Measurements from ENCODE around the gene CSMD2. TPM values are rescaled to one million over a fixed set of nuclear protein-coding genes. Genes with fewer than 3 reads are reported as not detected.
A peak's percentile ranks its signal among the peaks of the same experiment; 100 is the strongest.

CSMD2 gene
- total RNA-seq, 2 donors from 2014 or later = 0.62 to 2.8 TPM

DNA sequence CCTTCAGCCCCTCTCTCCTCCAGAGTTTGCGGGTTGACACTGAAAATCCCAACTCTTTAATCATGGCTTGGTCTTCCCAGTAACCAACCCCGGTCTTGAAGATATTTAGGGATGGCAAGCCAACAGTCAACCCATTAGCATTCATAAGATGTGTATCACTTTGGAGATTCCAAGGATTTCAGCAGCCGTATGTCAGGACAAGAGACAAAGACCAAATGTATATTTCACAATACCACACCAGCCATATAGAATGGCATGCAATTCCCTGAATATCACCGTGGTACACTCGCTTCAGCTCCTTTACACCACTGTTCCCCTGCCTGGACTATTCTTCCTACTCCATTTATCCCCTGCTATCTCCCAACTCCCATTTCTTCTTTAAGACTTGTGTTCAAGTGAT, 109.2 kb downstream of the CSMD2 start:
- H3K36me3 ChIP-seq (ENCODE audit: control insufficient read depth, insufficient read depth, low read length) = no peaks in the 10 kb centered on the region
- TF ChIP-seq CTCF (conservative IDR thresholded peaks at IDR 0.05) = no peak
- H3K27ac Mint-ChIP-seq = no peak overlapping the region

GRCh38 chr1:34054920-34055319, 110.1 kb downstream of the CSMD2 start:
- H3K4me1 Mint-ChIP-seq = peaks cover 25% of the 10 kb centered on the region
- peak overlapping the region; percentile 6 for H3K27ac Mint-ChIP-seq
- Histone ChIP-seq H3K9me3 (ENCODE audit: control insufficient read depth, low read length) (peaks cover 6% of the 10 kb centered on the region), H3K9ac (ENCODE audit: extremely low read depth, low read length, poor library complexity, severe bottlenecking) (no peak overlapping the region), H3K27ac (ENCODE audit: low read depth, low read length) (no peak overlapping the region), H3K36me3 (ENCODE audit: control insufficient read depth, insufficient read depth, low read length) (no peaks in the 10 kb centered on the region), H3K27me3 (ENCODE audit: control insufficient read depth, insufficient read depth, low read length, poor library complexity, severe bottlenecking) (peaks cover 5% of the 10 kb centered on the region), H3K4me1 (ENCODE audit: control insufficient read depth, insufficient read depth, low read length) (no peaks in the 10 kb centered on the region), H3K4me3 (ENCODE audit: low read length) (no peak overlapping the region)
- TF ChIP-seq CTCF (conservative IDR thresholded peaks at IDR 0.05) = no peak
- WGBS, 2 experiments (ENCODE audit: insufficient coverage in 1 of 2, insufficient read length in 1 of 2) = 91% methylated on average over 1 of the region's 1 CpG; no CpG with 5 or more reads in 1 of the 2 experiments
- DNase-seq = no peak
- no peaks in the 10 kb centered on the region for H3K27me3 Mint-ChIP-seq (ENCODE audit: insufficient read depth)
- peaks cover 2% of the 10 kb centered on the region for H3K36me3 Mint-ChIP-seq (ENCODE audit: low read depth)
- H3K9me3 Mint-ChIP-seq = peaks cover 2% of the 10 kb centered on the region
- H3K4me3 Mint-ChIP-seq = peak overlapping the region; percentile 2

More for the DNA sequence above, 109.2 kb downstream of the CSMD2 start:
- Histone ChIP-seq H3K4me1 (ENCODE audit: control insufficient read depth, insufficient read depth, low read length) (no peaks in the 10 kb centered on the region), H3K9me3 (ENCODE audit: control insufficient read depth, low read length) (no peaks in the 10 kb centered on the region), H3K4me3 (ENCODE audit: low read length) (no peak overlapping the region), H3K27ac (ENCODE audit: low read depth, low read length) (no peak overlapping the region), H3K9ac (ENCODE audit: extremely low read depth, low read length, poor library complexity, severe bottlenecking) (no peak overlapping the region), H3K27me3 (ENCODE audit: control insufficient read depth, insufficient read depth, low read length, poor library complexity, severe bottlenecking) (peaks cover 5% of the 10 kb centered on the region)
- WGBS, 2 experiments (ENCODE audit: insufficient coverage in 1 of 2, insufficient read length in 1 of 2) = 92 to 98% methylated on average over 5 of the region's 5 CpGs
- no peak overlapping the region for H3K4me3 Mint-ChIP-seq
- DNase-seq = no peak
- H3K36me3 Mint-ChIP-seq (ENCODE audit: low read depth) = no peaks in the 10 kb centered on the region
- peaks cover 25% of the 10 kb centered on the region for H3K4me1 Mint-ChIP-seq
- H3K9me3 Mint-ChIP-seq = no peaks in the 10 kb centered on the region
- H3K27me3 Mint-ChIP-seq (ENCODE audit: insufficient read depth) = no peaks in the 10 kb centered on the region

DNA sequence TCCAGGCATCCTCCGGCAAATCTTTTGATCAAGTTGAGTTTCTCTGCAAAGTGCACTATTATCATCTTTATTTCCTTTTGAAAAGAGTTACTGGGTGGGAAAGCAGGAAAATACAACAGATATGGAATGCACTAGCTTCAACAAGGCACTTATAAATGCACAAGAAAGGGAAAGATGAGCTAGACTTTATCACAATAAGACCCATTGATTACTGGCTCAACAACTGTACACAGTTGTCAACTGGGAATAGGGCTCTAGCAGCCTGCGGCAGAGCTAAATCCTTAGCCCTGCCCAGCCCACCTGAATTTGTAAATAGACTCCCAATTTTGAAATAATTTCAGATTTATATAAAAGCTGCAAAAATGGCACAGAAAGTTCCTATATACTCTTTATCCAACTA, 111.4 kb downstream of the CSMD2 start:
- H3K27me3 Mint-ChIP-seq (ENCODE audit: insufficient read depth) = no peaks in the 10 kb centered on the region
- peaks cover 25% of the 10 kb centered on the region for H3K4me1 Mint-ChIP-seq
- Histone ChIP-seq H3K36me3 (ENCODE audit: control insufficient read depth, insufficient read depth, low read length) (no peaks in the 10 kb centered on the region), H3K9ac (ENCODE audit: extremely low read depth, low read length, poor library complexity, severe bottlenecking) (no peak overlapping the region), H3K27ac (ENCODE audit: low read depth, low read length) (no peak overlapping the region), H3K4me3 (ENCODE audit: low read length) (no peak overlapping the region), H3K27me3 (ENCODE audit: control insufficient read depth, insufficient read depth, low read length, poor library complexity, severe bottlenecking) (peaks cover 5% of the 10 kb centered on the region), H3K4me1 (ENCODE audit: control insufficient read depth, insufficient read depth, low read length) (no peaks in the 10 kb centered on the region), H3K9me3 (ENCODE audit: control insufficient read depth, low read length) (peaks cover 13% of the 10 kb centered on the region)
- WGBS, 2 experiments (ENCODE audit: insufficient coverage in 1 of 2, insufficient read length in 1 of 2) = 83 to 94% methylated on average over 1 to 2 of the region's 2 CpGs
- H3K4me3 Mint-ChIP-seq = no peak overlapping the region
- no peak for TF ChIP-seq CTCF (conservative IDR thresholded peaks at IDR 0.05)
- no peak overlapping the region for H3K27ac Mint-ChIP-seq
- H3K36me3 Mint-ChIP-seq (ENCODE audit: low read depth) = peaks cover 2% of the 10 kb centered on the region
- no peak for DNase-seq
- H3K9me3 Mint-ChIP-seq = peaks cover 6% of the 10 kb centered on the region
